GM06990 (cell line): Measurements from ENCODE around the gene NOC2L.
"Not testable (repeated sequence)": the region's sequence is repeated elsewhere in the genome, so short reads cannot be mapped to it uniquely, and the experiment has no call there.

ENCODE experiments used
- DNase-seq: peaks from one replicate; pipeline ENCODE4 v3.0.0-alpha.2; 2011; ENCODE audit not compliant: insufficient read length; ENCODE audit errors: extremely low read depth
- H3K27me3 ChIP-seq: replicated peaks from 2 replicates; pipeline ENCODE4 v1.6.0; 2011; ENCODE audit warnings: low read length; ENCODE audit not compliant: control insufficient read depth, insufficient read depth
- H3K36me3 ChIP-seq: 2 replicates; pipeline ENCODE4 v1.5.1; 2011; ENCODE audit warnings: low read length; ENCODE audit not compliant: control insufficient read depth, insufficient read depth
- H3K4me3 ChIP-seq: replicated peaks from 2 replicates; pipeline ENCODE4 v1.5.1; 2011; ENCODE audit warnings: low read depth, mild to moderate bottlenecking, control low read depth, low read length
- TF ChIP-seq, protein P1 (sequence below): IDR thresholded peaks from 2 replicates; pipeline ENCODE4 v1.5.1; 2011; ENCODE audit warnings: low read length, control low read depth, mild to moderate bottlenecking, inconsistent platforms; ENCODE audit not compliant: insufficient read depth, poor library complexity, severe bottlenecking

NOC2L gene

GRCh38 chr1:903305-903704 lies 55.8 kb downstream of the NOC2L start:
- DNase-seq = no peak

DNA sequence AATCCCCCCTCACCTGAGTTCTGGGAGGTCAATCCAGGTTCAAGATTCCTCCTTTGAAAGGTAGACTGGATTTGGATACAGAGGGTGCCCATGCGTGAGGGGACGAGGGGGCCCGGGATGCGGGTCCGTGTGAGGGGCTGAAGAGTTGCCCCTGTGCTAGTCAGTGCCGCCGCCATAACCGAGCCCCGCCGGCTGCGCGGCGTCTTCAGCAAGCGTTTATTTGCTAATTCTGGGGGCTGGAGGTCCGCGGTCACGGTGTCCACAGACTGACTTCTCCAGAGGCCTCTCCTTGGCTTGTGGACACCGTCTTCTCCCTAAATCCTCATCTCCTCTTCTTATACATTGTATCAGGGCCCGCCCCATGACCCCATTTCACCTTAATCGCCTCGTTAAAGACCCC lies 56.3 kb downstream of the NOC2L start:
- DNase-seq = no peak
- Histone ChIP-seq H3K36me3 (no peaks in the 10 kb centered on the region), H3K27me3 (no peaks in the 10 kb centered on the region; the same call in 1 of the 2 replicates), H3K4me3 (no peak overlapping the region)
- TF ChIP-seq, protein P1, sequence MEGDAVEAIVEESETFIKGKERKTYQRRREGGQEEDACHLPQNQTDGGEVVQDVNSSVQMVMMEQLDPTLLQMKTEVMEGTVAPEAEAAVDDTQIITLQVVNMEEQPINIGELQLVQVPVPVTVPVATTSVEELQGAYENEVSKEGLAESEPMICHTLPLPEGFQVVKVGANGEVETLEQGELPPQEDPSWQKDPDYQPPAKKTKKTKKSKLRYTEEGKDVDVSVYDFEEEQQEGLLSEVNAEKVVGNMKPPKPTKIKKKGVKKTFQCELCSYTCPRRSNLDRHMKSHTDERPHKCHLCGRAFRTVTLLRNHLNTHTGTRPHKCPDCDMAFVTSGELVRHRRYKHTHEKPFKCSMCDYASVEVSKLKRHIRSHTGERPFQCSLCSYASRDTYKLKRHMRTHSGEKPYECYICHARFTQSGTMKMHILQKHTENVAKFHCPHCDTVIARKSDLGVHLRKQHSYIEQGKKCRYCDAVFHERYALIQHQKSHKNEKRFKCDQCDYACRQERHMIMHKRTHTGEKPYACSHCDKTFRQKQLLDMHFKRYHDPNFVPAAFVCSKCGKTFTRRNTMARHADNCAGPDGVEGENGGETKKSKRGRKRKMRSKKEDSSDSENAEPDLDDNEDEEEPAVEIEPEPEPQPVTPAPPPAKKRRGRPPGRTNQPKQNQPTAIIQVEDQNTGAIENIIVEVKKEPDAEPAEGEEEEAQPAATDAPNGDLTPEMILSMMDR = no peak

More at GRCh38 chr1:903305-903704, 55.8 kb downstream of the NOC2L start:
- Histone ChIP-seq H3K27me3 (no peaks in the 10 kb centered on the region; the same call in 1 of the 2 replicates), H3K36me3 (no peaks in the 10 kb centered on the region), H3K4me3 (no peak overlapping the region)
- TF ChIP-seq, protein P1 = no peak

GRCh38 chr1:901108-901859 lies 57.8 kb downstream of the NOC2L start:
- no peaks in the 10 kb centered on the region; the same call in 1 of the 2 replicates for H3K27me3 ChIP-seq
- no peaks in the 10 kb centered on the region for H3K36me3 ChIP-seq
- no peak overlapping the region for H3K4me3 ChIP-seq
- TF ChIP-seq, protein P1 = no peak
- no peak for DNase-seq

GRCh38 chr1:899636-900317 lies 59.3 kb downstream of the NOC2L start:
- no peak overlapping the region for H3K4me3 ChIP-seq
- TF ChIP-seq, protein P1 = no peak
- H3K27me3 ChIP-seq = no peaks in the 10 kb centered on the region; the same call in 1 of the 2 replicates
- H3K36me3 ChIP-seq = no peaks in the 10 kb centered on the region
- DNase-seq = no peak

DNA sequence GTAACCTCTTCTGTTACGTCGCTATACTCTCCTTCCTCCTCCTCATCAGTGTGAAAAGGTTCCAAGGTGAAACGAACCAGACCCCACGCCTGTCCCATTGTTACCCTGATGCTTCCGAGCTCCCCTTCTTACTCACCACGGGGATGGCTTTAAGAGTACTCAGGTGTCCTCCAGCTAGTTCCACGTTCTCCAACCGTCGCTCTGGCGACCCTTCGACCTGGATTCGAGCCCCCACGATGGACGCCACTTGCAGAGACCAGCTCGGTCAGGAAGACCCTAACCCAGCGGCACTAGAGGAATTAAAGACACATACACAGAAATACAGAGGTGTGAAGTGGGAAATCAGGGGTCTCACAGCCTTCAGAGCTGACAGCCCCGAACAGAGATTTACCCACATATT lies 61.1 kb downstream of the NOC2L start:
- not testable (repeated sequence) for H3K4me3 ChIP-seq, DNase-seq, H3K36me3 ChIP-seq, H3K27me3 ChIP-seq

GRCh38 chr1:897226-897625 lies 61.8 kb downstream of the NOC2L start:
- TF ChIP-seq, protein P1 = no peak
- Histone ChIP-seq H3K4me3 (no peak overlapping the region), H3K36me3 (no peaks in the 10 kb centered on the region), H3K27me3 (no peaks in the 10 kb centered on the region; the same call in 1 of the 2 replicates)
- no peak for DNase-seq
